Neural cell (in vitro differentiated cells): ENCODE results near the gene AGBL1. TPM values are rescaled to one million over a fixed set of nuclear protein-coding genes. Genes with fewer than 3 reads are reported as not detected.

Experiments used
- H2AFZ ChIP-seq: fragments of 200-600, 300-800 bp; sonication (generic), shearing (Covaris generic); 2 replicates; pipeline ENCODE4 v1.6.0; 2014; ENCODE audit warnings: low read depth, mild to moderate bottlenecking, antibody characterized with exemption, low read length, moderate library complexity
- H3F3A ChIP-seq: fragments of 200-600 bp; shearing (Covaris generic); 2 replicates; pipeline ENCODE4 v1.6.1; 2016; ENCODE audit warnings: mild to moderate bottlenecking, moderate library complexity, mixed read lengths, antibody characterized with exemption, low read length; ENCODE audit not compliant: insufficient read depth, poor library complexity, severe bottlenecking
- H3K27ac ChIP-seq: fragments of 200-600, 300-800 bp; sonication (generic), shearing (Covaris generic); 2 replicates; pipeline ENCODE4 v1.5.1; 2014; ENCODE audit warnings: mild to moderate bottlenecking, low read length, moderate library complexity
- H3K27me3 ChIP-seq: fragments of 300-800, 200-600 bp; sonication (generic), shearing (Covaris generic); 2 replicates; pipeline ENCODE4 v1.6.0; 2014; ENCODE audit warnings: mild to moderate bottlenecking, low read depth, low read length, moderate library complexity; ENCODE audit not compliant: insufficient read depth
- H3K36me3 ChIP-seq: fragments of 300-800, 200-600 bp; sonication (generic), shearing (Covaris generic); 2 replicates; pipeline ENCODE4 v1.5.1; 2014; ENCODE audit warnings: mild to moderate bottlenecking, antibody characterized with exemption, low read length, moderate library complexity; ENCODE audit not compliant: insufficient read depth
- H3K4me2 ChIP-seq: fragments of 300-800, 200-600 bp; sonication (generic), shearing (Covaris generic); 2 replicates; pipeline ENCODE4 v1.6.0; 2014; ENCODE audit warnings: mild to moderate bottlenecking, low read length
- H3K4me3 ChIP-seq: fragments of 300-800, 200-600 bp; sonication (generic), shearing (Covaris generic); 2 replicates; pipeline ENCODE4 v1.5.1; 2014; ENCODE audit warnings: mild to moderate bottlenecking, low read length, moderate library complexity
- H3K79me2 ChIP-seq: fragments of 200-600 bp; shearing (Covaris generic); replicated peaks from 2 replicates; pipeline ENCODE4 v1.6.0; 2014; ENCODE audit warnings: mild to moderate bottlenecking, low read length, moderate library complexity; ENCODE audit not compliant: insufficient read depth
- H3K9ac ChIP-seq: fragments of 300-800, 200-600 bp; sonication (generic), shearing (Covaris generic); 2 replicates; pipeline ENCODE4 v1.6.1; 2016; ENCODE audit warnings: mild to moderate bottlenecking, low read length, mixed read lengths
- H3K9me2 ChIP-seq: fragments of 200-600 bp; shearing (Covaris generic); 2 replicates; pipeline ENCODE4 v1.6.1; 2016; ENCODE audit warnings: mild to moderate bottlenecking, low read length, mixed read lengths; ENCODE audit not compliant: insufficient read depth
- H3K9me3 ChIP-seq: fragments of 200-600, 300-800 bp; sonication (generic), shearing (Covaris generic); 2 replicates; pipeline ENCODE4 v1.6.1; 2016; ENCODE audit warnings: mild to moderate bottlenecking, mixed run types, low read length, moderate library complexity, mixed read lengths
- H4K20me1 ChIP-seq: fragments of 200-600 bp; shearing (Covaris generic); 2 replicates; pipeline ENCODE4 v1.6.1; 2016; ENCODE audit warnings: mild to moderate bottlenecking, mixed run types; ENCODE audit not compliant: insufficient read depth
- CTCF ChIP-seq: fragments of 450-650 bp; IDR thresholded peaks from 2 replicates; pipeline ENCODE4 v1.5.1; 2014; ENCODE audit warnings: antibody characterized with exemption, mild to moderate bottlenecking, moderate library complexity; ENCODE audit not compliant: poor library complexity, severe bottlenecking
- EP300 ChIP-seq: fragments of 450-650 bp; conservative IDR thresholded peaks from 2 replicates; pipeline ENCODE4 v1.6.1; 2014; ENCODE audit warnings: antibody characterized with exemption, mild to moderate bottlenecking, moderate library complexity; ENCODE audit not compliant: poor library complexity, severe bottlenecking
- EZH2 ChIP-seq: fragments of 200-600, 300-800 bp; shearing (Covaris generic), sonication (generic); IDR thresholded peaks from 2 replicates; pipeline ENCODE4 v1.6.1; 2014; ENCODE audit warnings: antibody characterized with exemption, low read length, borderline replicate concordance, mild to moderate bottlenecking; ENCODE audit not compliant: insufficient read depth, poor library complexity, severe bottlenecking
- POLR2AphosphoS5 ChIP-seq: IDR thresholded peaks from 2 replicates; pipeline ENCODE4 v1.6.1; 2012
- RAD21 ChIP-seq: fragments of 450-650 bp; conservative IDR thresholded peaks from 2 replicates; pipeline ENCODE4 v1.6.1; 2014; ENCODE audit warnings: antibody characterized with exemption, mild to moderate bottlenecking, moderate library complexity
- REST ChIP-seq: IDR thresholded peaks from 2 replicates; pipeline ENCODE4 v1.6.1; 2012; ENCODE audit warnings: borderline replicate concordance
- SMC3 ChIP-seq: fragments of 450-650 bp; conservative IDR thresholded peaks from 2 replicates; pipeline ENCODE4 v1.6.1; 2014; ENCODE audit warnings: antibody characterized with exemption, mild to moderate bottlenecking, moderate library complexity; ENCODE audit not compliant: poor library complexity
- TAF1 ChIP-seq: IDR thresholded peaks from 2 replicates; pipeline ENCODE4 v1.6.1; 2012; ENCODE audit warnings: low read depth
- polyA plus RNA-seq: library from polyadenylated mRNA; depleted of rRNA; stranded (reverse); fragments of >200 nt; gene quantifications from 2 replicates; pipeline ENCODE4 v1.2.3, GENCODE V29; 2014

The AGBL1 gene
- polyA plus RNA-seq, 1 donor from 2014 or later: 0.12 TPM

GRCh38 chr15:86178845-86179244, 99.2 kb downstream of the AGBL1 start:
- TF ChIP-seq EP300: no peak
- TF ChIP-seq POLR2AphosphoS5: no peak
- TF ChIP-seq EZH2: no peak
- no peak for TF ChIP-seq TAF1
- no peak for TF ChIP-seq CTCF
- TF ChIP-seq REST: no peak
- Histone ChIP-seq H3K4me3 (no peak overlapping the region), H3K27me3 (no peaks in the 10 kb centered on the region), H3K9ac (no peak overlapping the region), H3K9me3 (no peaks in the 10 kb centered on the region), H3F3A (no peaks in the 10 kb centered on the region), H3K9me2 (no peaks in the 10 kb centered on the region), H3K79me2 (no peaks in the 10 kb centered on the region), H2AFZ (no peak overlapping the region), H3K36me3 (no peaks in the 10 kb centered on the region), H3K4me2 (no peak overlapping the region), H4K20me1 (no peaks in the 10 kb centered on the region), H3K27ac (no peak overlapping the region)

DNA sequence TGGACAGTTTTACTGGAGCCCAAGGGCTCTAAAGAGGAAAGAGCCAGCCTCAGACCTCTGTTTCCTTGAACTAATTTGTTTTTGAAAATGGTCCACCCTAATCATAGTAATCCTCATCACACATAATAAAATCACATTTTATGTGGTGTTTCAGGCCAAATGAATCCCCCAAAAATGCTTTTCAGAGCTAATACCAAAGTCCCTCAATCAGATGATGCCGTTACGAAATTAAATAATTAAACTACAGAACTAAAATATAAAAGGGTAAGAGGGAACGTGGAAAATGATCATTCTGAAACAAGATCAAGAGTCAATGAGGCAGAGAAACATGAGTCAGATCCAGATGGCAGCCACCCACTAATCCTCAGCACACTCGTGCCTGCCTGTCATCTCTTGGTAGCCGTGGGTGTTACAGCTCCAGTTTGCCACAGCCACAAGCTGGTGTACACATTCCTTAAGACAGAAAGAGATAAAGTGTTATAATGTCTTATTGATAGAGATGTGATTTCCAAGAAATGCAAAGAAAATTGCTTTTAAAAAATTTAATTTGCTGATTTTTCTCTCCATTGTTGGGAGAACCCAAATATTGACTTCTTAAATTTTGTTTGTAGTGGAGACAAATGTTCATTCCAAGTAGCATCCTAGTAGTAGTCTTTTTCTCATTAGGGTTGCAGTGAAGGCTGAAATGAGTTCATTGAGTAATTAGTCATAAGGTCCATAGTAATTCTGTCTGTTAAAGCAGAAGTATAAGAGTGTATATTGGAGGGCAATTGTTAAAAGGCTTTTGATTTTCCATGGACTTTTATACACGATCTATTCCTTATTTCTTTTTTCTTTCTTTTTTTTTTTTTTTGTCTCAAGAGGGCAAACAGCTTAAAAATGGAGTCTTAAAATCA, 104.2 kb downstream of the AGBL1 start:
- Histone ChIP-seq H3K9me3 (no peaks in the 10 kb centered on the region), H3K27me3 (no peaks in the 10 kb centered on the region), H3K36me3 (no peaks in the 10 kb centered on the region), H3K4me2 (no peak overlapping the region), H2AFZ (no peak overlapping the region), H3K27ac (no peak overlapping the region), H3K9ac (no peak overlapping the region), H3K4me3 (no peak overlapping the region), H3F3A (no peaks in the 10 kb centered on the region), H4K20me1 (no peaks in the 10 kb centered on the region), H3K79me2 (no peaks in the 10 kb centered on the region), H3K9me2 (no peaks in the 10 kb centered on the region)
- no peak for TF ChIP-seq SMC3
- no peak for TF ChIP-seq RAD21
- no peak for TF ChIP-seq TAF1
- TF ChIP-seq EZH2: no peak
